Cardiac ventricle fibroblast (primary cell): ENCODE results near the gene TTYH1. TPM values are rescaled to one million over a fixed set of nuclear protein-coding genes. Genes with fewer than 3 reads are reported as not detected.

ENCODE experiments used
- total RNA-seq: library from RNA; depleted of rRNA; stranded (reverse); fragments of >200 nt; gene quantifications from 2 replicates; pipeline ENCODE4 v1.2.3, GENCODE V29; 2015

TTYH1 gene
- total RNA-seq: not detected in 2 replicates

GRCh38 chr19:54415208-54415900 is at the start of gene TTYH1:
Gene TTYH1, plus strand, starts transcription at chr19:54415464. Its CDS starts 89 bp downstream, at chr19:54415553.

GRCh38 chr19:54448774-54449700 is 33.8 kb downstream of the TTYH1 start, which contains the start of gene LENG8:
Gene LENG8, plus strand, starts transcription at chr19:54449199. Its CDS starts 2,146 bp downstream, at chr19:54451345.

GRCh38 chr19:54463531-54464043 is 48.3 kb downstream of the TTYH1 start, which contains the start of gene LENG9:
Gene LENG9, minus strand, starts transcription at chr19:54463778. Its CDS starts 252 bp downstream, at chr19:54463526.

GRCh38 chr19:54473071-54473891 is 58.0 kb downstream of the TTYH1 start, which contains the start of gene CDC42EP5:
Gene CDC42EP5, minus strand, starts transcription at chr19:54473296. Its CDS starts 7,749 bp downstream, at chr19:54465547.

Other genes with a start within 250 kb of the TTYH1 start
- gene TMC4, start 242.3 kb upstream of the TTYH1 start, total RNA-seq: 0.44 TPM in 1 of 2 replicates, not detected in the other
- 146 and 153 TPM in 2 replicates for gene MBOAT7, start 225.9 kb upstream of the TTYH1 start, total RNA-seq
- gene TSEN34, start 224.2 kb upstream of the TTYH1 start, total RNA-seq: 114 and 134 TPM in 2 replicates
- 2,120 and 2,256 TPM in 2 replicates for gene RPS9, start 214.6 kb upstream of the TTYH1 start, total RNA-seq
- not detected in 2 replicates for gene LILRB3, start 192.5 kb upstream of the TTYH1 start, total RNA-seq
- not detected in 2 replicates for gene LILRA6, start 172.7 kb upstream of the TTYH1 start, total RNA-seq
- gene LILRB5, start 158.2 kb upstream of the TTYH1 start, total RNA-seq: not detected in 2 replicates
- not detected in 2 replicates for gene LILRB2, start 134.4 kb upstream of the TTYH1 start, total RNA-seq
- not detected in 2 replicates for gene LILRA5, start 102.3 kb upstream of the TTYH1 start, total RNA-seq
- not detected in 2 replicates for gene LILRA4, start 76.3 kb upstream of the TTYH1 start, total RNA-seq
- not detected in 2 replicates for gene LAIR1, start 50.5 kb upstream of the TTYH1 start, total RNA-seq
- gene LENG8, start 33.7 kb downstream of the TTYH1 start, total RNA-seq: 25.3 and 30.3 TPM in 2 replicates
- gene LENG9, start 48.3 kb downstream of the TTYH1 start, total RNA-seq: 8.3 and 9.4 TPM in 2 replicates
- gene CDC42EP5, start 57.8 kb downstream of the TTYH1 start, total RNA-seq: 75.9 and 77.8 TPM in 2 replicates
- gene LAIR2, start 87.4 kb downstream of the TTYH1 start, total RNA-seq: not detected in 2 replicates
- gene LILRA2, start 158.3 kb downstream of the TTYH1 start, total RNA-seq: not detected in 2 replicates
- gene LILRA1, start 178.2 kb downstream of the TTYH1 start, total RNA-seq: not detected in 2 replicates
- not detected in 2 replicates for gene LILRB1, start 215.0 kb downstream of the TTYH1 start, total RNA-seq
- gene LILRB4, start 247.5 kb downstream of the TTYH1 start, total RNA-seq: not detected in 2 replicates